GM19099 (cell line): ENCODE data around the gene OSBPL5.

Experiments
- POLR2A ChIP-seq: IDR thresholded peaks from 3 replicates; pipeline ENCODE4 v1.6.1; 2011; ENCODE audit warnings: low read depth; ENCODE audit not compliant: insufficient read length; ENCODE audit errors: extremely low read depth

Gene OSBPL5

GRCh38 chr11:3105791-3106735 is 59.0 kb downstream of the OSBPL5 start:
- no peak for TF ChIP-seq POLR2A

- TF ChIP-seq POLR2A, result no peak
These were observed 59.9 kb downstream of the OSBPL5 start for GRCh38 chr11:3104961-3105790.

- no peak for TF ChIP-seq POLR2A
These were observed 60.9 kb downstream of the OSBPL5 start for GRCh38 chr11:3104051-3104714.

GRCh38 chr11:3103076-3103475 is 62.0 kb downstream of the OSBPL5 start:
- TF ChIP-seq POLR2A, result no peak

GRCh38 chr11:3102641-3102921 is 62.5 kb downstream of the OSBPL5 start:
- no peak for TF ChIP-seq POLR2A

- TF ChIP-seq POLR2A, result no peak
These were observed 63.0 kb downstream of the OSBPL5 start for GRCh38 chr11:3101921-3102640.

- TF ChIP-seq POLR2A, result no peak
These were observed 65.9 kb downstream of the OSBPL5 start for GRCh38 chr11:3099178-3099577.

GRCh38 chr11:3096909-3097530 is 68.1 kb downstream of the OSBPL5 start:
- no peak for TF ChIP-seq POLR2A

GRCh38 chr11:3095712-3096361 is 69.3 kb downstream of the OSBPL5 start:
- TF ChIP-seq POLR2A, result no peak

GRCh38 chr11:3094223-3094824 is 70.8 kb downstream of the OSBPL5 start:
- TF ChIP-seq POLR2A, result no peak

- TF ChIP-seq POLR2A, result no peak
These were observed 71.6 kb downstream of the OSBPL5 start for GRCh38 chr11:3093281-3094191.

GRCh38 chr11:3092603-3093141 is 72.4 kb downstream of the OSBPL5 start:
- no peak for TF ChIP-seq POLR2A
